ENCODE results near the gene RASL11A.

Gene RASL11A

GRCh38 chr13:27274631-27275030, 4.0 kb downstream of the RASL11A start:
- no peak for TF ChIP-seq CTCF (IDR thresholded peaks at IDR 0.05; ENCODE audit: control insufficient read depth, extremely low read depth, insufficient read depth)
- no peak overlapping the region for H3K4me3 ChIP-seq (ENCODE audit: low read depth, low read length)

GRCh38 chr13:27276188-27276587, 5.6 kb downstream of the RASL11A start:
- no peak for TF ChIP-seq CTCF (IDR thresholded peaks at IDR 0.05; ENCODE audit: control insufficient read depth, extremely low read depth, insufficient read depth)
- H3K4me3 ChIP-seq (ENCODE audit: low read depth, low read length), result no peak overlapping the region
- no peak for DNase-seq (ENCODE audit: low read depth)

More at GRCh38 chr13:27274631-27275030, 4.0 kb downstream of the RASL11A start:
- no peak for DNase-seq (ENCODE audit: low read depth)

- H3K4me3 ChIP-seq (ENCODE audit: low read depth, low read length), result no peak overlapping the region
- no peak for TF ChIP-seq CTCF (IDR thresholded peaks at IDR 0.05; ENCODE audit: control insufficient read depth, extremely low read depth, insufficient read depth)
These were observed 8.9 kb downstream of the RASL11A start for GRCh38 chr13:27279506-27279905.

GRCh38 chr13:27280009-27280656, 9.5 kb downstream of the RASL11A start:
- DNase-seq (ENCODE audit: low read depth), result no peak
- no peak for TF ChIP-seq CTCF (IDR thresholded peaks at IDR 0.05; ENCODE audit: control insufficient read depth, extremely low read depth, insufficient read depth)

More at GRCh38 chr13:27279506-27279905, 8.9 kb downstream of the RASL11A start:
- no peak for DNase-seq (ENCODE audit: low read depth)

GRCh38 chr13:27280841-27281240, 10.2 kb downstream of the RASL11A start:
- no peak for TF ChIP-seq CTCF (IDR thresholded peaks at IDR 0.05; ENCODE audit: control insufficient read depth, extremely low read depth, insufficient read depth)
- H3K4me3 ChIP-seq (ENCODE audit: low read depth, low read length), result no peak overlapping the region
- no peak for DNase-seq (ENCODE audit: low read depth)

More at GRCh38 chr13:27280009-27280656, 9.5 kb downstream of the RASL11A start:
- H3K4me3 ChIP-seq (ENCODE audit: low read depth, low read length), result no peak overlapping the region

GRCh38 chr13:27281420-27281819, 10.8 kb downstream of the RASL11A start:
- no peak for DNase-seq (ENCODE audit: low read depth)
- TF ChIP-seq CTCF (IDR thresholded peaks at IDR 0.05; ENCODE audit: control insufficient read depth, extremely low read depth, insufficient read depth), result no peak

More at GRCh38 chr13:27281420-27281819, 10.8 kb downstream of the RASL11A start:
- H3K4me3 ChIP-seq (ENCODE audit: low read depth, low read length), result no peak overlapping the region
